Ishikawa (cell line): ENCODE measurements around the gene COA5.
A peak's percentile ranks its signal among the peaks of the same experiment; 100 is the strongest.

Source experiments
- CEBPB ChIP-seq: IDR thresholded peaks from 2 replicates; pipeline ENCODE4 v1.6.1; 2012
- CREB1 ChIP-seq: IDR thresholded peaks from 2 replicates; pipeline ENCODE4 v1.6.1; 2012; ENCODE audit warnings: low read depth
- EGR1 ChIP-seq: IDR thresholded peaks from 2 replicates; pipeline ENCODE4 v1.6.1; 2012
- EP300 ChIP-seq: IDR thresholded peaks from 2 replicates; pipeline ENCODE4 v1.6.1; 2012; ENCODE audit warnings: borderline replicate concordance
- FOXM1 ChIP-seq: IDR thresholded peaks from 2 replicates; pipeline ENCODE4 v1.6.1; 2012; ENCODE audit warnings: low read depth, borderline replicate concordance
- MAX ChIP-seq: IDR thresholded peaks from 2 replicates; pipeline ENCODE4 v1.6.1; 2012
- NFIC ChIP-seq: IDR thresholded peaks from 2 replicates; pipeline ENCODE4 v1.6.1; 2012
- RAD21 ChIP-seq: IDR thresholded peaks from 2 replicates; pipeline ENCODE4 v1.6.1; 2012; ENCODE audit warnings: low read depth
- REST ChIP-seq: IDR thresholded peaks from 2 replicates; pipeline ENCODE4 v1.6.1; 2012; ENCODE audit warnings: low read depth, mild to moderate bottlenecking
- TCF12 ChIP-seq: IDR thresholded peaks from 2 replicates; pipeline ENCODE4 v1.6.1; 2012; ENCODE audit warnings: low read depth
- TEAD4 ChIP-seq: IDR thresholded peaks from 2 replicates; pipeline ENCODE4 v1.6.1; 2012
- USF1 ChIP-seq: IDR thresholded peaks from 2 replicates; pipeline ENCODE4 v1.6.1; 2012
- YY1 ChIP-seq: IDR thresholded peaks from 2 replicates; pipeline ENCODE4 v1.6.1; 2012; ENCODE audit warnings: low read depth
- ZBTB7A ChIP-seq: IDR thresholded peaks from 2 replicates; pipeline ENCODE4 v1.6.1; 2012; ENCODE audit warnings: low read depth

The COA5 gene

GRCh38 chr2:98650998-98651397 is 42.7 kb upstream of the COA5 start:
- TF ChIP-seq EP300 (no peak), FOXM1 (no peak), TEAD4 (no peak), USF1 (no peak), TCF12 (no peak), REST (no peak), YY1 (no peak), CREB1 (no peak), NFIC (no peak)

GRCh38 chr2:98649992-98650375 is 41.7 kb upstream of the COA5 start:
- no peak for TF ChIP-seq MAX
- no peak for TF ChIP-seq USF1
- TF ChIP-seq REST: no peak
- TF ChIP-seq TEAD4: no peak
- no peak for TF ChIP-seq FOXM1

GRCh38 chr2:98649135-98649991 is 41.1 kb upstream of the COA5 start:
- TF ChIP-seq RAD21 (peak; percentile 97), MAX (no peak)

- TF ChIP-seq TEAD4 (no peak), EGR1 (no peak), RAD21 (no peak), USF1 (no peak), CREB1 (no peak), EP300 (no peak), NFIC (no peak), CEBPB (no peak), TCF12 (no peak), REST (no peak), ZBTB7A (no peak), FOXM1 (no peak), YY1 (no peak), MAX (no peak)
Measured at GRCh38 chr2:98648451-98648850, 40.1 kb upstream of the COA5 start.
